ENCODE data around the gene BAK1. TPM values are rescaled to one million over a fixed set of nuclear protein-coding genes. Genes with fewer than 3 reads are reported as not detected.
"Not testable (repeated sequence)": the region's sequence is repeated elsewhere in the genome, so short reads cannot be mapped to it uniquely, and the experiment has no call there.

BAK1 gene
- total RNA-seq, 4 donors from 2014 or later: 12.6 to 15.0 (median 14.3) TPM

- Histone ChIP-seq H3K27ac (no peak overlapping the region), H3K36me3 (no peaks in the 10 kb centered on the region), H3K4me1 (no peaks in the 10 kb centered on the region), H3K4me3 (no peak overlapping the region), H3K27me3 (no peaks in the 10 kb centered on the region), H3K9me3 (no peaks in the 10 kb centered on the region)
- no peak for DNase-seq (ENCODE audit: low spot score in 2 of 2)
- 66% methylated on average over 8 of the region's 8 CpGs for WGBS
- TF ChIP-seq, protein P1, sequence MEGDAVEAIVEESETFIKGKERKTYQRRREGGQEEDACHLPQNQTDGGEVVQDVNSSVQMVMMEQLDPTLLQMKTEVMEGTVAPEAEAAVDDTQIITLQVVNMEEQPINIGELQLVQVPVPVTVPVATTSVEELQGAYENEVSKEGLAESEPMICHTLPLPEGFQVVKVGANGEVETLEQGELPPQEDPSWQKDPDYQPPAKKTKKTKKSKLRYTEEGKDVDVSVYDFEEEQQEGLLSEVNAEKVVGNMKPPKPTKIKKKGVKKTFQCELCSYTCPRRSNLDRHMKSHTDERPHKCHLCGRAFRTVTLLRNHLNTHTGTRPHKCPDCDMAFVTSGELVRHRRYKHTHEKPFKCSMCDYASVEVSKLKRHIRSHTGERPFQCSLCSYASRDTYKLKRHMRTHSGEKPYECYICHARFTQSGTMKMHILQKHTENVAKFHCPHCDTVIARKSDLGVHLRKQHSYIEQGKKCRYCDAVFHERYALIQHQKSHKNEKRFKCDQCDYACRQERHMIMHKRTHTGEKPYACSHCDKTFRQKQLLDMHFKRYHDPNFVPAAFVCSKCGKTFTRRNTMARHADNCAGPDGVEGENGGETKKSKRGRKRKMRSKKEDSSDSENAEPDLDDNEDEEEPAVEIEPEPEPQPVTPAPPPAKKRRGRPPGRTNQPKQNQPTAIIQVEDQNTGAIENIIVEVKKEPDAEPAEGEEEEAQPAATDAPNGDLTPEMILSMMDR (IDR thresholded peaks at IDR 0.05): no peak
- TF ChIP-seq EP300 (IDR thresholded peaks at IDR 0.05): no peak
- TF ChIP-seq POLR2AphosphoS5 (IDR thresholded peaks at IDR 0.05): no peak
- no peak for TF ChIP-seq POLR2A (IDR thresholded peaks at IDR 0.05)
Measured at GRCh38 chr6:33549196-33549595, 30.9 kb downstream of the BAK1 start.

GRCh38 chr6:33547499-33547898, 32.6 kb downstream of the BAK1 start:
- WGBS: 60% methylated on average over 2 of the region's 2 CpGs
- Histone ChIP-seq H3K9me3 (no peaks in the 10 kb centered on the region), H3K27me3 (no peaks in the 10 kb centered on the region), H3K4me1 (no peaks in the 10 kb centered on the region), H3K27ac (no peak overlapping the region), H3K4me3 (no peak overlapping the region), H3K36me3 (no peaks in the 10 kb centered on the region)
- no peak for TF ChIP-seq POLR2A (IDR thresholded peaks at IDR 0.05)
- TF ChIP-seq, protein P1 (IDR thresholded peaks at IDR 0.05): no peak
- TF ChIP-seq POLR2AphosphoS5 (IDR thresholded peaks at IDR 0.05): no peak
- no peak for DNase-seq (ENCODE audit: low spot score in 2 of 2)

- Histone ChIP-seq H3K27me3 (no peaks in the 10 kb centered on the region), H3K4me1 (no peaks in the 10 kb centered on the region), H3K4me3 (no peak overlapping the region), H3K27ac (no peak overlapping the region), H3K36me3 (no peaks in the 10 kb centered on the region), H3K9me3 (no peaks in the 10 kb centered on the region)
- no peak for DNase-seq (ENCODE audit: low spot score in 2 of 2)
- WGBS: 84% methylated on average over 5 of the region's 5 CpGs
- TF ChIP-seq EP300 (IDR thresholded peaks at IDR 0.05) (no peak), POLR2AphosphoS5 (IDR thresholded peaks at IDR 0.05) (no peak), POLR2A (IDR thresholded peaks at IDR 0.05) (no peak)
- TF ChIP-seq, protein P1 (IDR thresholded peaks at IDR 0.05): no peak
Measured at GRCh38 chr6:33546766-33547165, 33.3 kb downstream of the BAK1 start.

DNA sequence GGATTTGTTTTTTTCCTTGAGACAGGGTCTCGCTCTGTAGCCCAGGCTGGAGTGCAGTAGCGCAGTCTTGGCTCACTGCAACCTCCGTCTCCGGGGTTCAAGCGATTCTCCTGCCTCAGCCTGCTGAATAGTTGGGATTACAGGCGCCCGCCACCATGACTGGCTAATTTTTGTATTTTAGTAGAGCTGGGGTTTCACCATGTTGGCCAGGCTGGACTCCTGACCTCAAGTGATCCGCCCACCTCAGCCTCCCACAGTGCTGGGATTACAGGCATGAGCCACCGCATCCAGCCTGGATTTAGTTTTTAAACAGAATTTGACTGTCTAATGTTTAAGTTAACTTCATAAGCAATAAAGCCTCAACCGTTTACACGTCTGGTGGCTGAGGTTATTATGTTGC, 34.8 kb downstream of the BAK1 start:
- not testable (repeated sequence) for H3K4me3 ChIP-seq; H3K27ac ChIP-seq; H3K4me1 ChIP-seq; H3K36me3 ChIP-seq; H3K27me3 ChIP-seq; H3K9me3 ChIP-seq; DNase-seq (ENCODE audit: low spot score in 2 of 2)
- WGBS: 90% methylated on average over 11 of the region's 11 CpGs

DNA sequence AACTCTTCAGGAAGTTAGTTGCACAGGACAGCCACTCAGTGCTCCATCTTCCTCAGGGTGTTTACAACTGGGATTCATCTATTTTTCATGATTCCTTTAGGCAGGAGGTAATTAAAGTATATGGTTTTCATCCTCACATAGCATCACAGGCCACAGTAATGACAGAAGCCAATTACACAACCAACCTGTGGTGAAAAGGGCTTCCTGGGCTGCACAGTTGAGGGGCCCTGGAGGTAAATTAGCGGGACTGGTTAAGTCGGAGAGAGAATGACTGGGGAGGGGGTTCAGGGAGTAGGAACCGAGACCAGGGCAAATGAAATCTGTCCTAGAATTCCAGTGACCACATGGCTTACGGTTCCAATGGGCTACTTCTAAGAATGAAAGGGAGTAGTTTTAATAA, 37.0 kb downstream of the BAK1 start:
- no peaks in the 10 kb centered on the region for H3K27me3 ChIP-seq
- 76% methylated on average over 4 of the region's 4 CpGs for WGBS
- no peak overlapping the region for H3K4me3 ChIP-seq
- H3K27ac ChIP-seq: no peak overlapping the region
- DNase-seq (ENCODE audit: low spot score in 2 of 2): no peak
- H3K4me1 ChIP-seq: no peaks in the 10 kb centered on the region
- TF ChIP-seq EP300 (IDR thresholded peaks at IDR 0.05) (no peak), POLR2AphosphoS5 (IDR thresholded peaks at IDR 0.05) (no peak), POLR2A (IDR thresholded peaks at IDR 0.05) (no peak)
- TF ChIP-seq, protein P1 (IDR thresholded peaks at IDR 0.05): no peak
- H3K36me3 ChIP-seq: no peaks in the 10 kb centered on the region
- no peaks in the 10 kb centered on the region for H3K9me3 ChIP-seq

DNA sequence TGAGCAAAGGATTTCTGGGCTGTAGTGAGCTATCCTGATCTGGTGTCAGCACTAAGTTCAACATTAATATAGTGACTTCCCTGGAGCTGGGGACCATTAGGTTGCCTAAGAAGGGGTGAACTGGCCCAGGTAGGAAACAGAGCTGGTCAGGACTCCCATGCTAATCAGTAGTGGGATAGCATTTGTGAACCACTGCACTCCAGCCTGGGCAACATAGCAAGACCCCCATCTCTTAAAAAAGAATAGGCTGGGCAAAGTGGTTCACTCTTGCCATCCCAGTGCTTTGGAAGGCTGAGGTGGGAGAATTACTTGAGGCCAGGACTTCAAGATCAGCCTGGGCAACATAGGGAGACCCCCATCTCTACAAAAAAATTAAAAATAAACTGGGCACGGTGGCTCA, 39.3 kb downstream of the BAK1 start:
- Histone ChIP-seq H3K27ac (no peak overlapping the region), H3K27me3 (no peaks in the 10 kb centered on the region), H3K9me3 (no peaks in the 10 kb centered on the region), H3K4me3 (no peak overlapping the region), H3K4me1 (no peaks in the 10 kb centered on the region), H3K36me3 (no peaks in the 10 kb centered on the region)
- 95% methylated on average over 1 of the region's 1 CpG for WGBS
- TF ChIP-seq POLR2AphosphoS5 (IDR thresholded peaks at IDR 0.05): no peak
- TF ChIP-seq POLR2A (IDR thresholded peaks at IDR 0.05): no peak
- TF ChIP-seq, protein P1 (IDR thresholded peaks at IDR 0.05): no peak
- no peak for TF ChIP-seq EP300 (IDR thresholded peaks at IDR 0.05)
- no peak for DNase-seq (ENCODE audit: low spot score in 2 of 2)

Data from suprapubic skin (tissue), 4 donors.